K562 (cell line): ENCODE data around the gene DLK1. TPM values are rescaled to one million over a fixed set of nuclear protein-coding genes. Genes with fewer than 3 reads are reported as not detected.
A peak's percentile ranks its signal among the peaks of the same experiment; 100 is the strongest.

Experiments
- ASH1L ChIP-seq: fragments of 450-650 bp; IDR thresholded peaks from 2 replicates; pipeline ENCODE4 v1.6.1; 2018; ENCODE audit warnings: borderline replicate concordance, mild to moderate bottlenecking, low read depth; ENCODE audit not compliant: partially characterized antibody
- ATF4 ChIP-seq: fragments of 450-650 bp; formaldehyde crosslinking; IDR thresholded peaks from 2 replicates; pipeline ENCODE4 v1.4.0; 2022; ENCODE audit warnings: mild to moderate bottlenecking, moderate library complexity
- BHLHE40 ChIP-seq: IDR thresholded peaks from 2 replicates; pipeline ENCODE4 v1.6.1; 2011; ENCODE audit warnings: low read length, improper control_type of control experiment
- CBX1 ChIP-seq: sonication (generic); IDR thresholded peaks from 2 replicates; pipeline ENCODE4 v1.6.1; 2016; ENCODE audit warnings: antibody characterized with exemption, low read depth, mild to moderate bottlenecking
- CREM ChIP-seq: IDR thresholded peaks from 2 replicates; pipeline ENCODE4 v1.6.1; 2014; ENCODE audit warnings: antibody characterized with exemption, low read depth
- E2F4 ChIP-seq: sonication (generic); formaldehyde crosslinking; IDR thresholded peaks from 2 replicates; pipeline ENCODE4 v1.8.0; 2022; ENCODE audit warnings: mild to moderate bottlenecking, low read depth, missing genetic modification reagents
- ETV5 ChIP-seq: sonication (generic); formaldehyde crosslinking; IDR thresholded peaks from 2 replicates; pipeline ENCODE4 v1.4.0; 2020; ENCODE audit warnings: low read depth, mild to moderate bottlenecking, missing genetic modification reagents
- GATAD2A ChIP-seq: fragments of 450-650 bp; IDR thresholded peaks from 2 replicates; pipeline ENCODE4 v1.6.1; 2017
- KDM2B ChIP-seq: fragments of 250-450 bp; sonication (Bioruptor Pico); IDR thresholded peaks from 2 replicates; pipeline ENCODE4 v1.8.0; 2021; ENCODE audit warnings: mild to moderate bottlenecking, moderate library complexity
- L3MBTL2 ChIP-seq: fragments of 450-650 bp; IDR thresholded peaks from 2 replicates; pipeline ENCODE4 v1.6.1; 2016; ENCODE audit warnings: mild to moderate bottlenecking, moderate library complexity
- RBM15 ChIP-seq: fragments of 200-400 bp; formaldehyde crosslinking; IDR thresholded peaks from 2 replicates; pipeline ENCODE4 v1.6.1; 2018; ENCODE audit warnings: mild to moderate bottlenecking, low read length, moderate library complexity; ENCODE audit not compliant: insufficient read depth
- SMAD4 ChIP-seq: fragments of 250-450 bp; sonication (Bioruptor Pico); conservative IDR thresholded peaks from 2 replicates; pipeline ENCODE4 v1.8.0; 2021; ENCODE audit warnings: inconsistent platforms, mild to moderate bottlenecking, moderate library complexity
- SOX6 ChIP-seq: fragments of 450-650 bp; IDR thresholded peaks from 2 replicates; pipeline ENCODE4 v1.6.1; 2014; ENCODE audit warnings: mild to moderate bottlenecking
- SP2 ChIP-seq: IDR thresholded peaks from 2 replicates; pipeline ENCODE4 v1.6.1; 2011; ENCODE audit warnings: mild to moderate bottlenecking, low read depth, low read length, moderate library complexity; ENCODE audit not compliant: poor library complexity, severe bottlenecking; ENCODE audit errors: extremely low read depth
- SREBF2 ChIP-seq: sonication (generic); formaldehyde crosslinking; IDR thresholded peaks from 2 replicates; pipeline ENCODE4 v1.4.0; 2020; ENCODE audit warnings: mild to moderate bottlenecking, missing genetic modification reagents
- STAT5A ChIP-seq: IDR thresholded peaks from 2 replicates; pipeline ENCODE4 v1.6.1; 2012; ENCODE audit warnings: low read length, inconsistent platforms, borderline replicate concordance
- ZBTB43 ChIP-seq: sonication (generic); formaldehyde crosslinking; IDR thresholded peaks from 2 replicates; pipeline ENCODE4 v1.8.0; 2023; ENCODE audit warnings: mild to moderate bottlenecking, missing genetic modification reagents
- ZNF175 ChIP-seq: fragments of 200-800 bp; sonication (Bioruptor generic); IDR thresholded peaks from 2 replicates; pipeline ENCODE4 v1.6.1; 2016; ENCODE audit warnings: low read depth, mild to moderate bottlenecking, missing genetic modification characterization, missing compliant biosample characterization
- ZNF239 ChIP-seq: fragments of 250-450 bp; sonication (Bioruptor Pico); IDR thresholded peaks from 2 replicates; pipeline ENCODE4 v1.4.0; 2020; ENCODE audit warnings: mild to moderate bottlenecking
- ZNF764 ChIP-seq: fragments of 250-450 bp; sonication (Bioruptor Pico); IDR thresholded peaks from 2 replicates; pipeline ENCODE4 v1.4.0; 2020; ENCODE audit warnings: low read depth, mild to moderate bottlenecking, moderate library complexity
- polyA plus RNA-seq, 8 experiments: library from polyadenylated mRNA; depleted of rRNA in 4 of 8; stranded (reverse) in 5 of 8; unstranded in 3 of 8; fragments of >200 nt; fragmentation: Nextera tagmentation in 2 of 8; fragmentation: Illumina TruSeq in 1 of 8; extraction: Ambion mirVana in 2 of 8; extraction: Trizol in 1 of 8; gene quantifications; 2 replicates each; pipeline versions ENCODE4 v1.2.1 to v1.2.3, GENCODE V29; 2011 to 2014; ENCODE audit warnings: inconsistent platforms in 1 of 8, missing spikeins in 1 of 8
- total RNA-seq, 7 experiments: library from RNA; depleted of rRNA in 6 of 7; stranded (reverse); fragments of >200 nt in 6 of 7; fragmentation: Illumina TruSeq in 2 of 7; extraction: Trizol in 2 of 7; gene quantifications; 2 replicates each; pipeline versions ENCODE4 v1.2.1 to v1.2.3, GENCODE V29; 2011 to 2021; ENCODE audit warnings: low replicate concordance in 1 of 7

Gene DLK1
- total and polyA plus RNA-seq, 9 of the 15 experiments (the other 6 are each of a cell fraction or from before 2014, with no cell fraction given): 4.4 to 97.2 (median 15.3) TPM

GRCh38 chr14:100698666-100699448 is 27.8 kb upstream of the DLK1 start (continued):
- no peak for TF ChIP-seq SP2
- no peak for TF ChIP-seq ZBTB43
- peak; percentile 31; the same call in 1 of the 2 replicates for TF ChIP-seq CREM
- no peak for TF ChIP-seq RBM15
- 0 out of 2 replicates have a peak, but pooled peaks have one; percentile 5 for TF ChIP-seq ATF4 (CRISPR knock-in tag)
- no peak for TF ChIP-seq BHLHE40
- no peak for TF ChIP-seq STAT5A
- TF ChIP-seq L3MBTL2: peak; percentile 45; the same call in 1 of the 2 replicates
- no peak for TF ChIP-seq GATAD2A
- no peak for TF ChIP-seq KDM2B (CRISPR knock-in tag)
- TF ChIP-seq SREBF2 (CRISPR knock-in tag): no peak
- TF ChIP-seq SOX6: peak; percentile 85
- TF ChIP-seq CBX1: no peak
- TF ChIP-seq ZNF239 (CRISPR knock-in tag): no peak
- no peak for TF ChIP-seq ZNF764 (CRISPR knock-in tag)
- TF ChIP-seq ASH1L: no peak
- TF ChIP-seq SMAD4 (CRISPR knock-in tag): peak; percentile 21
- TF ChIP-seq ETV5 (CRISPR knock-in tag): peak; percentile 54; the same call in 1 of the 2 replicates
- TF ChIP-seq ZNF175 (CRISPR knock-in tag): no peak
- no peak for TF ChIP-seq E2F4
